ENCODE data around the gene HNF4A.

DNA sequence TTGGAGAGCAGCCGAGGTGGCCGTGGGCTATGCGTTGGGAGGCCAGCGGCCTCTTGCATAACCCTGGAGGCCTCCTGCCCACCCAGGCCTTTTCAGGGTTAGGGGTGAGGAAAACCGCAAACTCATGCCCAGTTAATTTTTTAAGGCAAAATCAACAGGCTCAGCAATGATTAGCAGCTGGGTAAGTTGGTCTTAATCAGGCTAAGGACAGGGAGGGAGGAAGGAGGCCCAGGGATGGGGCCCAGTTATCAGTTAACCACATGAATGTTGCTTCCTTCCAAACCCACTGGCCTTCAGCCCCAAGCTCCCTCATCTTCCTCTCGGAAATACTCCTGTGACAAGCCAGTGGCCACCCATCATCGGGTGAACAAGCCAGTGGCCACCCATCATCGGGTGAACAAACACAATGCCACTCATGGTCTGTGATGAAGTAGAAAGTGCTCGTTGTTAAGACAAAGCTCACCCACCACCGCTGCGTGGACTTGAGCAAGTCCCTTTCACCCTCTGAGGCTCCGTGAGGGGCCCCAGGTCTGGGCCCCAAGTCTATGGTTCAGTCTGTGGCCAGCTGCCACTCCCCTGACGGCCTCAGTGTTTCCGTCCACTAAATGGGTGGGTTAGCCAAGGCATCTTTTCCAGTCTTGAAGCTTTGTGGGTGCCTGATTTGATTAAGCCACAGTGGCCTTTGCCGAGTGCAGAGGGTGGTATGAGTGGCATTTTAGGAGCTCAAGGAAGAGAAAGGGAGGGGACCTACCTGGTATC is 39.4 kb downstream of the HNF4A start:
- TF ChIP-seq KLF16 (tag by site-specific recombination; IDR thresholded peaks at IDR 0.05) (no peak), ZNF530 (tag by site-specific recombination; IDR thresholded peaks at IDR 0.05; ENCODE audit: low read depth) (no peak)
- TF ChIP-seq, protein P1, sequence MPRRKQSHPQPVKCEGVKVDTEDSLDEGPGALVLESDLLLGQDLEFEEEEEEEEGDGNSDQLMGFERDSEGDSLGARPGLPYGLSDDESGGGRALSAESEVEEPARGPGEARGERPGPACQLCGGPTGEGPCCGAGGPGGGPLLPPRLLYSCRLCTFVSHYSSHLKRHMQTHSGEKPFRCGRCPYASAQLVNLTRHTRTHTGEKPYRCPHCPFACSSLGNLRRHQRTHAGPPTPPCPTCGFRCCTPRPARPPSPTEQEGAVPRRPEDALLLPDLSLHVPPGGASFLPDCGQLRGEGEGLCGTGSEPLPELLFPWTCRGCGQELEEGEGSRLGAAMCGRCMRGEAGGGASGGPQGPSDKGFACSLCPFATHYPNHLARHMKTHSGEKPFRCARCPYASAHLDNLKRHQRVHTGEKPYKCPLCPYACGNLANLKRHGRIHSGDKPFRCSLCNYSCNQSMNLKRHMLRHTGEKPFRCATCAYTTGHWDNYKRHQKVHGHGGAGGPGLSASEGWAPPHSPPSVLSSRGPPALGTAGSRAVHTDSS (tag by site-specific recombination; IDR thresholded peaks at IDR 0.05), result no peak
- TF ChIP-seq, protein P2, sequence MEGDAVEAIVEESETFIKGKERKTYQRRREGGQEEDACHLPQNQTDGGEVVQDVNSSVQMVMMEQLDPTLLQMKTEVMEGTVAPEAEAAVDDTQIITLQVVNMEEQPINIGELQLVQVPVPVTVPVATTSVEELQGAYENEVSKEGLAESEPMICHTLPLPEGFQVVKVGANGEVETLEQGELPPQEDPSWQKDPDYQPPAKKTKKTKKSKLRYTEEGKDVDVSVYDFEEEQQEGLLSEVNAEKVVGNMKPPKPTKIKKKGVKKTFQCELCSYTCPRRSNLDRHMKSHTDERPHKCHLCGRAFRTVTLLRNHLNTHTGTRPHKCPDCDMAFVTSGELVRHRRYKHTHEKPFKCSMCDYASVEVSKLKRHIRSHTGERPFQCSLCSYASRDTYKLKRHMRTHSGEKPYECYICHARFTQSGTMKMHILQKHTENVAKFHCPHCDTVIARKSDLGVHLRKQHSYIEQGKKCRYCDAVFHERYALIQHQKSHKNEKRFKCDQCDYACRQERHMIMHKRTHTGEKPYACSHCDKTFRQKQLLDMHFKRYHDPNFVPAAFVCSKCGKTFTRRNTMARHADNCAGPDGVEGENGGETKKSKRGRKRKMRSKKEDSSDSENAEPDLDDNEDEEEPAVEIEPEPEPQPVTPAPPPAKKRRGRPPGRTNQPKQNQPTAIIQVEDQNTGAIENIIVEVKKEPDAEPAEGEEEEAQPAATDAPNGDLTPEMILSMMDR (tag by site-specific recombination; IDR thresholded peaks at IDR 0.05), result no peak
